ENCODE data around the gene IRAK3. TPM values are rescaled to one million over a fixed set of nuclear protein-coding genes. Genes with fewer than 3 reads are reported as not detected.
"Not testable (repeated sequence)": the region's sequence is repeated elsewhere in the genome, so short reads cannot be mapped to it uniquely, and the experiment has no call there.

The IRAK3 gene
- total and polyA plus RNA-seq, 8 donors: 18.5 to 71.7 (median 35.7) TPM

GRCh38 chr12:66176105-66176900, 12.7 kb upstream of the IRAK3 start:
- H3K27ac ChIP-seq: no peak overlapping the region
- H3K27me3 ChIP-seq: no peaks in the 10 kb centered on the region
- DNase-seq (peak in 2 of 4 donors; percentile 65 to 83), ATAC-seq (peak; percentile 51)
- intact Hi-C loops (cut with DNase I): no loop called here
- no peak overlapping the region for H3K4me3 ChIP-seq
- TF ChIP-seq CTCF (IDR thresholded peaks at IDR 0.05): no peak
- no peaks in the 10 kb centered on the region for H3K9me3 ChIP-seq
- H3K4me1 ChIP-seq: peaks cover 7 to 32% of the 10 kb centered on the region in 2 donors
- no peaks in the 10 kb centered on the region for H3K36me3 ChIP-seq

- no peaks in the 10 kb centered on the region for H3K36me3 ChIP-seq
- intact Hi-C loops (cut with DNase I): no loop called here
- ATAC-seq (no peak), DNase-seq (no peak)
- no peaks in the 10 kb centered on the region for H3K27me3 ChIP-seq
- no peak overlapping the region for H3K27ac ChIP-seq
- no peak for TF ChIP-seq CTCF (IDR thresholded peaks at IDR 0.05)
- H3K4me1 ChIP-seq: peaks cover 0 to 15% of the 10 kb centered on the region in 2 donors
- H3K4me3 ChIP-seq: no peak overlapping the region
- H3K9me3 ChIP-seq: no peaks in the 10 kb centered on the region
Observed at GRCh38 chr12:66182956-66183355, 6.1 kb upstream of the IRAK3 start.

- H3K9me3 ChIP-seq; H3K4me3 ChIP-seq; DNase-seq; H3K27ac ChIP-seq; intact Hi-C loops (cut with DNase I); H3K36me3 ChIP-seq; ATAC-seq; H3K27me3 ChIP-seq: not testable (repeated sequence)
- peaks cover 0 to 24% of the 10 kb centered on the region in 2 donors for H3K4me1 ChIP-seq
Observed at GRCh38 chr12:66184822-66185221, 4.2 kb upstream of the IRAK3 start.

GRCh38 chr12:66187036-66187435, 2.0 kb upstream of the IRAK3 start:
- Histone ChIP-seq H3K27ac (peak overlapping the region in 1 of 2 donors; percentile 99), H3K4me1 (peaks cover 0 to 33% of the 10 kb centered on the region in 2 donors), H3K9me3 (no peaks in the 10 kb centered on the region), H3K4me3 (no peak overlapping the region), H3K36me3 (no peaks in the 10 kb centered on the region), H3K27me3 (peaks cover 0 to 8% of the 10 kb centered on the region in 2 donors)
- ATAC-seq (no peak), DNase-seq (no peak)
- intact Hi-C loops (cut with DNase I): no loop called here
- no peak for TF ChIP-seq CTCF (IDR thresholded peaks at IDR 0.05)

GRCh38 chr12:66187821-66188220, 1.2 kb upstream of the IRAK3 start:
- intact Hi-C loops (cut with DNase I): no loop called here
- DNase-seq: no peak
- Histone ChIP-seq H3K4me1 (peaks cover 0 to 39% of the 10 kb centered on the region in 2 donors), H3K4me3 (no peak overlapping the region), H3K27ac (peak overlapping the region in 1 of 2 donors; percentile 99), H3K36me3 (no peaks in the 10 kb centered on the region), H3K9me3 (no peaks in the 10 kb centered on the region), H3K27me3 (peaks cover 0 to 8% of the 10 kb centered on the region in 2 donors)
- TF ChIP-seq CTCF (IDR thresholded peaks at IDR 0.05): no peak
- ATAC-seq: no peak
